Liver (tissue), 3 donors: ENCODE data around the gene TMEM266.

Experiments used
- CTCF ChIP-seq: fragments of 150-350 bp; IDR thresholded peaks from 2 replicates; pipeline ENCODE4 v1.5.1; 2017; ENCODE audit warnings: improper control_type of control experiment, low read depth, low read length; ENCODE audit not compliant: missing input control
- TAF1 ChIP-seq: conservative IDR thresholded peaks from 2 replicates; pipeline ENCODE4 v1.6.1; 2016; ENCODE audit warnings: antibody characterized with exemption, mild to moderate bottlenecking
- donor health status: healthy.
- donor health status: healthy.

- TF ChIP-seq CTCF = no peak
- TF ChIP-seq TAF1 = no peak
These were observed 110.4 kb downstream of the TMEM266 start for GRCh38 chr15:76169911-76170800.
